CD14-positive monocyte (primary cell): ENCODE data around the gene SFMBT2. TPM values are rescaled to one million over a fixed set of nuclear protein-coding genes. Genes with fewer than 3 reads are reported as not detected.
"Not testable (repeated sequence)": the region's sequence is repeated elsewhere in the genome, so short reads cannot be mapped to it uniquely, and the experiment has no call there.

ENCODE experiments used
- DNase-seq, 3 donors: peaks; one replicate each; pipeline ENCODE4 v3.0.0-alpha.2; 2011 to 2022
- H2AFZ ChIP-seq: 2 replicates; pipeline ENCODE4 v1.6.0; 2012; ENCODE audit warnings: mild to moderate bottlenecking, low read depth, low read length, inconsistent platforms; ENCODE audit not compliant: insufficient read depth, poor library complexity, severe bottlenecking
- H3K27ac ChIP-seq, 2 donors: 1 replicate in 1 of 2; 2 replicates in 1 of 2; pipeline ENCODE4 v1.5.1; 2012 to 2013; ENCODE audit warnings: low read length in 2 of 2, control low read depth in 1 of 2, inconsistent platforms in 1 of 2, low read depth in 1 of 2, mild to moderate bottlenecking in 1 of 2
- H3K27me3 ChIP-seq, 2 donors: one replicate each; pipeline versions ENCODE4 v1.6.0 to v1.6.1; 2011 to 2013; ENCODE audit warnings: low read length in 2 of 2; ENCODE audit not compliant: control insufficient read depth in 2 of 2, insufficient read depth in 2 of 2
- H3K36me3 ChIP-seq, 2 donors: replicated peaks in 1 of 2; 1 replicate in 1 of 2; 2 replicates in 1 of 2; pipeline versions ENCODE4 v1.5.1 to v1.6.1; 2012 to 2013; ENCODE audit warnings: low read length in 2 of 2, control low read depth in 1 of 2, inconsistent platforms in 1 of 2, mild to moderate bottlenecking in 1 of 2; ENCODE audit not compliant: insufficient read depth in 2 of 2, control insufficient read depth in 1 of 2
- H3K4me1 ChIP-seq, 2 donors: 1 replicate in 1 of 2; 2 replicates in 1 of 2; pipeline versions ENCODE4 v1.5.1 to v1.6.1; 2012 to 2013; ENCODE audit warnings: low read length in 2 of 2, control low read depth in 1 of 2, inconsistent platforms in 1 of 2, mild to moderate bottlenecking in 1 of 2, moderate library complexity in 1 of 2; ENCODE audit not compliant: insufficient read depth in 2 of 2, control insufficient read depth in 1 of 2
- H3K4me2 ChIP-seq: replicated peaks from 2 replicates; pipeline ENCODE3; 2012; ENCODE audit warnings: low read length, moderate library complexity, mild to moderate bottlenecking; ENCODE audit not compliant: poor library complexity, severe bottlenecking; ENCODE audit errors: extremely low read depth
- H3K4me3 ChIP-seq, 3 experiments: fragments of 200-600 bp in 1 of 3; sonication (generic) in 1 of 3; replicated peaks in 1 of 3; 1 replicate in 2 of 3; 2 replicates in 1 of 3; pipeline ENCODE4 v1.5.1; 2011 to 2013; ENCODE audit warnings: low read length in 3 of 3, mild to moderate bottlenecking in 3 of 3, control low read depth in 2 of 3, low read depth in 2 of 3, inconsistent platforms in 1 of 3, moderate library complexity in 1 of 3
- H3K79me2 ChIP-seq: 2 replicates; pipeline ENCODE4 v1.6.0; 2012; ENCODE audit warnings: mild to moderate bottlenecking, control low read depth, inconsistent platforms, low read length, moderate library complexity; ENCODE audit not compliant: insufficient read depth
- H3K9ac ChIP-seq: 2 replicates; pipeline ENCODE4 v1.6.0; 2017; ENCODE audit warnings: low read length, mild to moderate bottlenecking; ENCODE audit not compliant: insufficient read depth, poor library complexity, severe bottlenecking
- H3K9me3 ChIP-seq, 2 donors: replicated peaks in 1 of 2; 1 replicate in 1 of 2; 2 replicates in 1 of 2; pipeline versions ENCODE4 v1.5.1 to v1.6.1; 2012 to 2013; ENCODE audit warnings: low read length in 2 of 2, control low read depth in 1 of 2; ENCODE audit not compliant: control insufficient read depth in 1 of 2, insufficient read depth in 1 of 2
- H4K20me1 ChIP-seq: 2 replicates; pipeline ENCODE4 v1.6.0; 2012; ENCODE audit warnings: mild to moderate bottlenecking, low read length, control low read depth, moderate library complexity; ENCODE audit not compliant: insufficient read depth
- H3K27ac Mint-ChIP-seq, 7 donors: one replicate each; pipeline ENCODE4 v1.8.0; 2020; ENCODE audit warnings: mild to moderate bottlenecking in 7 of 7, mixed read lengths in 7 of 7, moderate library complexity in 6 of 7, inconsistent platforms in 2 of 7
- H3K27me3 Mint-ChIP-seq, 3 donors: one replicate each; pipeline ENCODE4 v1.8.0; 2021 to 2022; ENCODE audit warnings: low read depth in 3 of 3, mild to moderate bottlenecking in 3 of 3, mixed read lengths in 3 of 3, moderate library complexity in 3 of 3, inconsistent platforms in 1 of 3
- H3K36me3 Mint-ChIP-seq, 2 donors: one replicate each; pipeline ENCODE4 v1.8.0; 2020; ENCODE audit warnings: mixed read lengths in 2 of 2, inconsistent platforms in 1 of 2, mild to moderate bottlenecking in 1 of 2
- H3K4me1 Mint-ChIP-seq: one replicate; pipeline ENCODE4 v1.8.0; 2020; ENCODE audit warnings: mild to moderate bottlenecking, mixed read lengths
- H3K4me3 Mint-ChIP-seq, 2 donors: one replicate each; pipeline ENCODE4 v1.8.0; 2020; ENCODE audit warnings: mild to moderate bottlenecking in 2 of 2, mixed read lengths in 2 of 2, moderate library complexity in 1 of 2
- H3K9me3 Mint-ChIP-seq, 7 donors: one replicate each; pipeline ENCODE4 v1.8.0; 2020 to 2022; ENCODE audit warnings: mixed read lengths in 7 of 7, mild to moderate bottlenecking in 6 of 7, moderate library complexity in 6 of 7, inconsistent platforms in 2 of 7
- CTCF ChIP-seq: fragments of 200-600 bp; IDR thresholded peaks from one replicate; pipeline ENCODE4 v1.8.0; 2022; ENCODE audit warnings: antibody characterized with exemption, mild to moderate bottlenecking
- WGBS: methylation state at CpG from one replicate; pipeline ENCODE4 v1.1.5; 2013; ENCODE audit warnings: missing lambda C conversion rate; ENCODE audit not compliant: insufficient coverage; 5-methylcytosine and 5-hydroxymethylcytosine counted together
- intact Hi-C, 2 donors: fragments of 100-400 bp; cut with micrococcal nuclease; formaldehyde crosslinking; loops; one replicate each; pipeline versions ENCODE4 v1.15.0 to v1.15.1; 2023
- polyA plus RNA-seq, 3 donors: library from polyadenylated mRNA; depleted of rRNA in 1 of 3; unstranded in 2 of 3; stranded (reverse) in 1 of 3; fragments of 300-500 nt in 2 of 3; fragments of >200 nt in 1 of 3; fragmentation: Illumina TruSeq in 2 of 3; gene quantifications; 1 replicate in 2 of 3; 2 replicates in 1 of 3; pipeline ENCODE4 v1.2.3, GENCODE V29; 2012 to 2021

SFMBT2 gene
- polyA plus RNA-seq, 3 donors: 0.53 to 10.9 (median 1.6) TPM

DNA sequence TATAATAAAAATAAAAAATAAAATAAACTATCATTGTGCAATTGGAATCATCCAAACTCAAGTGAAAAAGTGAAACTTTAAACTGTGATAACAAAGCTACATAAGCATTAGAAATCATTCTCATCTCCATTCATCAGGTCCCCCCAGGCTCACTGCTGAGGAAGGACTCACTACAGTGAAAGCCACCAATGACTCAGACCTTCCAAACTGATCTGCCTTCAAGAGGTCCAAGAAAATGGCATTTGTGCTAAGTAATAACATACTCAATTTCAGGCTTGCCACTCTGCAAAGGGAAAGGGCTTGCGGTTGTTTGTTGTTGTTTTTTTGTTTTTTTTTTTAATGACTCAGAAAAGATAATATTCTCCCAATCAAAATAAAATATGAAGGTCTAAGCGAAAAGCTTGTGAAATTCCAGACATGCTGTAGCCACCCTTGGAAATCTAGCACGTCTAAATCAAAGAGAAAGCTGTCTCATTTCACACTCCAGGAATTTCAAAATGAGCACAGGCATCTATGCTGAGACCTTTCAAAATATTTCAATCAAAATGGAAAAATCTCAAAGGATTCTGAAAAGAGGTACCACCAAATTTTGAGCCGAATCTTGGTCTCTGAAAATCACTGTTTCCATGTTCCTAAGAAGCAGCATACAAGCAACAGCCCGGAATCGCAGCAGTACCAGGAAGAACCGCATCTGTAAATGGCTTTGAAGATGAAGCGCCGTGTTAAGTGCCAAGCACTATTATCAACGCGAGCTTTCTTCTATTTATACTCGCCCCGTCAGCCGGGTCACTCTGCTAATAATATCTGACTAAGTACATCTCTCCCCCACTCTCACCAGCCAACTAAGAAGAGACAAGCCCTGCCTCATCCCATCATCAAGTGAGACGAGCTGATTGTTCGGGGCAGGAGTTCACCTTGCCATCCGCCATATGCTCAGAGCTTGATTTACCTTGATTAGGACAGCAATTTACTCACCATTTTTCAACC is 13.5 kb downstream of the SFMBT2 start:
- intact Hi-C loops: no loop called here
- Histone ChIP-seq H3K9me3 (no peaks in the 10 kb centered on the region), H3K27ac (no peak overlapping the region), H3K79me2 (peaks cover 95% of the 10 kb centered on the region), H3K4me2 (no peak overlapping the region), H2AFZ (no peak overlapping the region), H3K27me3 (no peaks in the 10 kb centered on the region), H3K4me1 (no peaks in the 10 kb centered on the region), H3K36me3 (no peaks in the 10 kb centered on the region), H3K4me3 (no peak overlapping the region), H4K20me1 (peaks cover 23% of the 10 kb centered on the region), H3K9ac (no peak overlapping the region)
- Mint-ChIP-seq H3K4me1 (peaks cover 12% of the 10 kb centered on the region), H3K36me3 (peaks cover 4 to 11% of the 10 kb centered on the region in 2 donors), H3K4me3 (no peak overlapping the region), H3K27me3 (no peaks in the 10 kb centered on the region), H3K9me3 (peaks cover 0 to 1% (median 0%) of the 10 kb centered on the region in 7 donors), H3K27ac (no peak overlapping the region)
- TF ChIP-seq CTCF: no peak
- 93% methylated on average over 15 of the region's 17 CpGs for WGBS
- no peak for DNase-seq

DNA sequence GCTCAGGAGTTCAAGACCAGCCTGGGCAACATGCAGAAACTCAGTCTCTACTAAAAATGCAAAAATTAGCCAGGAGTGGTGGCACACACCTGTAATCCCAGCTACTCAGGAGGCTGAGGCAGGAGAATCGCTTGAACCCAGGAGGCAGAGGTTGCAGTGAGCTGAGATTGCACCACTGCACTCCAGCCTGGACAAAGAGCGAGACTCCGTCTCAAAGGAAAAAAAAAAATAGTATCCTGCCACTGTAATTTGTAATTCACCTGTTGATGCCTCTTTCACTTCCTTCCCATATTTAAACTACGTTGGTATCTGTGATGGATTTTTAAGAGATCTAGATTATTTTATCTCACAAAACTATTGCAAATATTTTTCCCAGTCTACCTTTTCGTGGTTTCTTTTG is 18.5 kb downstream of the SFMBT2 start:
- H3K36me3 ChIP-seq, H3K4me2 ChIP-seq, H2AFZ ChIP-seq, H3K4me1 ChIP-seq, H3K27ac ChIP-seq, H3K9me3 Mint-ChIP-seq, H3K9me3 ChIP-seq, H3K9ac ChIP-seq, H3K27me3 Mint-ChIP-seq, intact Hi-C loops, DNase-seq, H3K4me3 ChIP-seq, H3K27me3 ChIP-seq, H3K4me3 Mint-ChIP-seq: not testable (repeated sequence)
- Mint-ChIP-seq H3K36me3 (peaks cover 4 to 14% of the 10 kb centered on the region in 2 donors), H3K27ac (peak overlapping the region in 1 of 7 donors; percentile 37), H3K4me1 (peaks cover 18% of the 10 kb centered on the region)
- peaks cover 95% of the 10 kb centered on the region for H3K79me2 ChIP-seq
- WGBS: no CpG with 5 or more reads among the region's 5 CpGs
- peaks cover 16% of the 10 kb centered on the region for H4K20me1 ChIP-seq
